ENCODE results near the gene SMAD4.
A peak's percentile ranks its signal among the peaks of the same experiment; 100 is the strongest.

The SMAD4 gene

GRCh38 chr18:51025512-51025911 lies 4.5 kb upstream of the SMAD4 start:
- DNase-seq = no peak

- peak; percentile 35 for DNase-seq
Measured at GRCh38 chr18:51028201-51028805, 1.7 kb upstream of the SMAD4 start.

GRCh38 chr18:51029378-51029693 lies 677 bp upstream of the SMAD4 start:
- no peak for DNase-seq

- peak; percentile 12 for DNase-seq
Measured at GRCh38 chr18:51030537-51031258, 685 bp downstream of the SMAD4 start.

GRCh38 chr18:51032193-51032592 lies 2.2 kb downstream of the SMAD4 start:
- no peak for DNase-seq

- DNase-seq = no peak
Measured at GRCh38 chr18:51037230-51037629, 7.2 kb downstream of the SMAD4 start.

GRCh38 chr18:51038110-51038509 lies 8.1 kb downstream of the SMAD4 start:
- no peak for DNase-seq

- no peak for DNase-seq
Measured at GRCh38 chr18:51039138-51040112, 9.4 kb downstream of the SMAD4 start.

GRCh38 chr18:51041677-51042352 lies 11.8 kb downstream of the SMAD4 start:
- DNase-seq = no peak

- no peak for DNase-seq
Measured at GRCh38 chr18:51044928-51045585, 15.0 kb downstream of the SMAD4 start.

GRCh38 chr18:51048190-51048589 lies 18.2 kb downstream of the SMAD4 start:
- DNase-seq = no peak

- no peak for DNase-seq
Measured at GRCh38 chr18:51049137-51049536, 19.1 kb downstream of the SMAD4 start.

GRCh38 chr18:51051105-51051712 lies 21.2 kb downstream of the SMAD4 start:
- no peak for DNase-seq

- no peak for DNase-seq
Measured at GRCh38 chr18:51053814-51054213, 23.8 kb downstream of the SMAD4 start.

- no peak for DNase-seq
Measured at GRCh38 chr18:51054764-51055163, 24.8 kb downstream of the SMAD4 start.

GRCh38 chr18:51059969-51060368 lies 30.0 kb downstream of the SMAD4 start:
- DNase-seq = no peak

- no peak for DNase-seq
Measured at GRCh38 chr18:51064256-51064655, 34.2 kb downstream of the SMAD4 start.

GRCh38 chr18:51066273-51066672 lies 36.3 kb downstream of the SMAD4 start:
- DNase-seq = no peak

- DNase-seq = no peak
Measured at GRCh38 chr18:51068105-51068504, 38.1 kb downstream of the SMAD4 start.

GRCh38 chr18:51069885-51070284 lies 39.9 kb downstream of the SMAD4 start:
- no peak for DNase-seq

- DNase-seq = no peak
Measured at GRCh38 chr18:51070545-51070944, 40.5 kb downstream of the SMAD4 start.
